ENCODE measurements around the gene CHKB.

GRCh38 chr22:50621356-50621880 is 38.8 kb upstream of the CHKB start:
- TF ChIP-seq, protein P1, sequence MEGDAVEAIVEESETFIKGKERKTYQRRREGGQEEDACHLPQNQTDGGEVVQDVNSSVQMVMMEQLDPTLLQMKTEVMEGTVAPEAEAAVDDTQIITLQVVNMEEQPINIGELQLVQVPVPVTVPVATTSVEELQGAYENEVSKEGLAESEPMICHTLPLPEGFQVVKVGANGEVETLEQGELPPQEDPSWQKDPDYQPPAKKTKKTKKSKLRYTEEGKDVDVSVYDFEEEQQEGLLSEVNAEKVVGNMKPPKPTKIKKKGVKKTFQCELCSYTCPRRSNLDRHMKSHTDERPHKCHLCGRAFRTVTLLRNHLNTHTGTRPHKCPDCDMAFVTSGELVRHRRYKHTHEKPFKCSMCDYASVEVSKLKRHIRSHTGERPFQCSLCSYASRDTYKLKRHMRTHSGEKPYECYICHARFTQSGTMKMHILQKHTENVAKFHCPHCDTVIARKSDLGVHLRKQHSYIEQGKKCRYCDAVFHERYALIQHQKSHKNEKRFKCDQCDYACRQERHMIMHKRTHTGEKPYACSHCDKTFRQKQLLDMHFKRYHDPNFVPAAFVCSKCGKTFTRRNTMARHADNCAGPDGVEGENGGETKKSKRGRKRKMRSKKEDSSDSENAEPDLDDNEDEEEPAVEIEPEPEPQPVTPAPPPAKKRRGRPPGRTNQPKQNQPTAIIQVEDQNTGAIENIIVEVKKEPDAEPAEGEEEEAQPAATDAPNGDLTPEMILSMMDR (optimal IDR thresholded peaks at IDR 0.05 in 1 of 3, IDR thresholded peaks at IDR 0.05 in 1 of 3, conservative IDR thresholded peaks at IDR 0.05 in 1 of 3; ENCODE audit: extremely low read depth in 1 of 3, insufficient read depth in 2 of 3, low read length in 3 of 3): no peak
- TF ChIP-seq EZH2 (IDR thresholded peaks at IDR 0.05; ENCODE audit: low read length): no peak
